Type B pancreatic cell (in vitro differentiated cells): ENCODE data around the gene CEND1. TPM values are rescaled to one million over a fixed set of nuclear protein-coding genes. Genes with fewer than 3 reads are reported as not detected.

ENCODE experiments used
- DNase-seq: peaks from one replicate; pipeline ENCODE4 v3.0.0; 2021; ENCODE audit warnings: mixed read lengths; ENCODE audit not compliant: unreplicated experiment; ENCODE audit errors: extremely low spot score
- H3K27ac Mint-ChIP-seq: 2 replicates; pipeline ENCODE4 v1.8.0; 2021; ENCODE audit warnings: mild to moderate bottlenecking, mixed read lengths
- H3K27me3 Mint-ChIP-seq: 2 replicates; pipeline ENCODE4 v1.8.0; 2021; ENCODE audit warnings: mixed read lengths
- H3K36me3 Mint-ChIP-seq: 2 replicates; pipeline ENCODE4 v1.8.0; 2021; ENCODE audit warnings: mixed read lengths
- H3K4me1 Mint-ChIP-seq: one replicate; pipeline ENCODE4 v1.8.0; 2021; ENCODE audit warnings: mixed read lengths; ENCODE audit not compliant: unreplicated experiment
- H3K4me3 Mint-ChIP-seq: 2 replicates; pipeline ENCODE4 v1.8.0; 2021; ENCODE audit warnings: mild to moderate bottlenecking, mixed read lengths
- H3K9me3 Mint-ChIP-seq: 2 replicates; pipeline ENCODE4 v1.8.0; 2021; ENCODE audit warnings: mixed read lengths
- CTCF ChIP-seq: fragments of 200-600 bp; sonication (generic); conservative IDR thresholded peaks from 2 replicates; pipeline ENCODE4 v1.5.0; 2021; ENCODE audit warnings: antibody characterized with exemption, mild to moderate bottlenecking
- total RNA-seq: library from RNA; stranded (reverse); gene quantifications from 2 replicates; pipeline ENCODE4 v1.2.1, GENCODE V29; 2021; ENCODE audit warnings: low replicate concordance

CEND1 gene
- total RNA-seq, 1 donor from 2014 or later: 0.89 TPM

- no peak for DNase-seq
- no peak overlapping the region for H3K27ac Mint-ChIP-seq
- no peak for TF ChIP-seq CTCF
- no peaks in the 10 kb centered on the region for H3K9me3 Mint-ChIP-seq
- H3K36me3 Mint-ChIP-seq: no peaks in the 10 kb centered on the region
- no peaks in the 10 kb centered on the region for H3K27me3 Mint-ChIP-seq
- peak overlapping the region; percentile 20 for H3K4me3 Mint-ChIP-seq
- peaks cover 3% of the 10 kb centered on the region for H3K4me1 Mint-ChIP-seq
Observed at GRCh38 chr11:801097-801780, 11.3 kb upstream of the CEND1 start.

GRCh38 chr11:800473-800872, 10.6 kb upstream of the CEND1 start:
- H3K4me1 Mint-ChIP-seq: peaks cover 8% of the 10 kb centered on the region
- no peaks in the 10 kb centered on the region for H3K27me3 Mint-ChIP-seq
- no peak for DNase-seq
- no peak for TF ChIP-seq CTCF
- no peak overlapping the region for H3K27ac Mint-ChIP-seq
- H3K9me3 Mint-ChIP-seq: no peaks in the 10 kb centered on the region
- H3K4me3 Mint-ChIP-seq: no peak overlapping the region
- no peaks in the 10 kb centered on the region for H3K36me3 Mint-ChIP-seq

GRCh38 chr11:799641-800316, 9.9 kb upstream of the CEND1 start:
- Mint-ChIP-seq H3K36me3 (no peaks in the 10 kb centered on the region), H3K4me3 (peak overlapping the region; percentile 31), H3K27me3 (no peaks in the 10 kb centered on the region), H3K27ac (no peak overlapping the region), H3K4me1 (peaks cover 8% of the 10 kb centered on the region), H3K9me3 (no peaks in the 10 kb centered on the region)
- no peak for DNase-seq
- no peak for TF ChIP-seq CTCF

GRCh38 chr11:798093-798713, 8.3 kb upstream of the CEND1 start, which contains the start of gene SLC25A22:
Gene SLC25A22 (minus strand): TSS chr11:798281. CDS start chr11:795006, 3,275 bp downstream.
- Mint-ChIP-seq H3K27me3 (no peaks in the 10 kb centered on the region), H3K9me3 (no peaks in the 10 kb centered on the region), H3K27ac (peak within 1 kb of the TSS; percentile 84), H3K36me3 (no peaks in the 10 kb centered on the region), H3K4me1 (peaks cover 8% of the 10 kb centered on the region), H3K4me3 (peak within 1 kb of the TSS; percentile 91)
- TF ChIP-seq CTCF: peak; percentile 86
- DNase-seq: peak; percentile 93

- Mint-ChIP-seq H3K9me3 (no peaks in the 10 kb centered on the region), H3K27ac (peak overlapping the region; percentile 84), H3K4me3 (peak overlapping the region; percentile 91), H3K36me3 (no peaks in the 10 kb centered on the region), H3K4me1 (peaks cover 8% of the 10 kb centered on the region), H3K27me3 (no peaks in the 10 kb centered on the region)
- DNase-seq: no peak
- no peak for TF ChIP-seq CTCF
Observed at GRCh38 chr11:797296-798092, 7.6 kb upstream of the CEND1 start.
